ENCODE measurements around the gene RSPO1.
"Not testable (repeated sequence)": the region's sequence is repeated elsewhere in the genome, so short reads cannot be mapped to it uniquely, and the experiment has no call there.

RSPO1 gene

GRCh38 chr1:37612186-37612585, 22.5 kb downstream of the RSPO1 start:
- DNase-seq: no peak

- DNase-seq: no peak
Observed at GRCh38 chr1:37609994-37610393, 24.7 kb downstream of the RSPO1 start.

GRCh38 chr1:37609002-37609401, 25.7 kb downstream of the RSPO1 start:
- DNase-seq: no peak

GRCh38 chr1:37606481-37607263, 28.0 kb downstream of the RSPO1 start:
- no peak for DNase-seq

- DNase-seq: no peak
Observed at GRCh38 chr1:37605806-37606474, 28.8 kb downstream of the RSPO1 start.

- no peak for DNase-seq
Observed at GRCh38 chr1:37605061-37605650, 29.5 kb downstream of the RSPO1 start.

- no peak for DNase-seq
Observed at GRCh38 chr1:37602750-37603694, 31.7 kb downstream of the RSPO1 start.

GRCh38 chr1:37601441-37601840, 33.3 kb downstream of the RSPO1 start:
- no peak for DNase-seq

GRCh38 chr1:37599940-37600339, 34.8 kb downstream of the RSPO1 start:
- no peak for DNase-seq

GRCh38 chr1:37596182-37596667, 38.5 kb downstream of the RSPO1 start:
- DNase-seq: no peak

GRCh38 chr1:37595440-37596181, 39.1 kb downstream of the RSPO1 start, which contains the start of gene GNL2:
TSS of gene GNL2 (minus strand) at chr1:37595937. CDS start at chr1:37595822, 115 bp downstream.
- DNase-seq: peak; percentile 90

GRCh38 chr1:37593726-37594125, 41.0 kb downstream of the RSPO1 start:
- no peak for DNase-seq

- no peak for DNase-seq
Observed at GRCh38 chr1:37588939-37589338, 45.8 kb downstream of the RSPO1 start.

- not testable (repeated sequence) for DNase-seq
Observed at GRCh38 chr1:37584544-37584943, 50.1 kb downstream of the RSPO1 start.

GRCh38 chr1:37575692-37576091, 59.0 kb downstream of the RSPO1 start:
- no peak for DNase-seq

- DNase-seq: no peak
Observed at GRCh38 chr1:37574834-37575480, 59.7 kb downstream of the RSPO1 start.

- DNase-seq: no peak
Observed at GRCh38 chr1:37570528-37571334, 64.0 kb downstream of the RSPO1 start.

- DNase-seq: no peak
Observed at GRCh38 chr1:37567023-37567422, 67.7 kb downstream of the RSPO1 start.

- no peak for DNase-seq
Observed at GRCh38 chr1:37564892-37565291, 69.8 kb downstream of the RSPO1 start.

GRCh38 chr1:37562984-37563383, 71.7 kb downstream of the RSPO1 start:
- DNase-seq: no peak
